HepG2 (cell line): ENCODE results near the gene TBCD. TPM values are rescaled to one million over a fixed set of nuclear protein-coding genes. Genes with fewer than 3 reads are reported as not detected.

Experiments used
- ATAC-seq: fragments of 200-7000 bp; cut with Tn5 transposase; 3 replicates; pipeline ENCODE4 v1.9.1; 2020; ENCODE audit warnings: mild to moderate bottlenecking, moderate library complexity
- BruUV-seq: library from RNA; stranded (reverse); fragments of 400-500 nt; replicated peaks from 2 replicates; lab custom pipeline; 2021; lab: Mats Ljungman, UMichigan
- CTCF ChIA-PET: fragments of 300-600 bp; formaldehyde crosslinking; extraction: SDS; loops from one replicate; lab custom pipeline; 2021; ENCODE audit warnings: low total read pairs, inconsistent platforms, low intra/inter-chr PET ratio; lab: Yijun Ruan, JAX
- POLR2A ChIA-PET: fragments of 350-600 bp; sonication (Branson Sonifier 250); formaldehyde crosslinking; loops from one replicate; lab custom pipeline; 2020; ENCODE audit warnings: antibody characterized with exemption, inconsistent platforms; lab: Yijun Ruan, JAX
- DNase-seq: peaks from one replicate; pipeline ENCODE4 v3.0.0-alpha.2; 2015; ENCODE audit warnings: low spot score
- FAIRE-seq: peaks from 3 replicates; lab custom pipeline; 2011; peaks lifted over from hg19 to GRCh38; lab: Jason Lieb, UNC
- H2AFZ ChIP-seq: one replicate; pipeline ENCODE4 v1.6.1; 2011; ENCODE audit warnings: low read length, inconsistent platforms
- H3K27ac ChIP-seq: fragments of 300-600 bp; 3 replicates; pipeline ENCODE4 v1.8.0; 2011; ENCODE audit warnings: mixed run types, mild to moderate bottlenecking, mixed read lengths, low read length, inconsistent platforms; ENCODE audit not compliant: insufficient read depth; ENCODE audit errors: extremely low read length
- H3K27me3 ChIP-seq, 2 experiments: fragments of 200-600 bp in 1 of 2; 2 replicates in 1 of 2; 3 replicates in 1 of 2; pipeline versions ENCODE4 v1.6.0 to v1.8.0; 2011; ENCODE audit warnings: low read length in 2 of 2, mild to moderate bottlenecking in 2 of 2, moderate library complexity in 2 of 2, inconsistent platforms in 1 of 2; ENCODE audit not compliant: insufficient read depth in 2 of 2, control insufficient read depth in 1 of 2
- H3K36me3 ChIP-seq, 2 experiments: fragments of 200-600 bp in 1 of 2; replicated peaks in 1 of 2; 2 replicates in 1 of 2; 3 replicates in 1 of 2; pipeline versions ENCODE4 v1.5.1 to v1.8.0; 2011; ENCODE audit warnings: low read length in 2 of 2, inconsistent platforms in 1 of 2; ENCODE audit not compliant: insufficient read depth in 2 of 2, control insufficient read depth in 1 of 2
- H3K4me1 ChIP-seq: 2 replicates; pipeline ENCODE4 v1.5.1; 2012; ENCODE audit warnings: low read length, inconsistent platforms; ENCODE audit not compliant: insufficient read depth
- H3K4me2 ChIP-seq: 2 replicates; pipeline ENCODE4 v1.6.0; 2011; ENCODE audit warnings: low read depth, low read length, inconsistent platforms
- H3K4me3 ChIP-seq, 3 experiments: fragments of 200-600 bp in 1 of 3; sonication (generic), shearing (Covaris generic) in 1 of 3; replicated peaks in 1 of 3; 2 replicates each; pipeline ENCODE4 v1.5.1; 2011 to 2016; ENCODE audit warnings: low read length in 3 of 3, inconsistent platforms in 2 of 3, low read depth in 2 of 3, mild to moderate bottlenecking in 2 of 3, control low read depth in 1 of 3, mixed read lengths in 1 of 3; ENCODE audit not compliant: insufficient read depth in 1 of 3
- H3K79me2 ChIP-seq: one replicate; pipeline ENCODE4 v1.6.1; 2011; ENCODE audit warnings: low read length, inconsistent platforms; ENCODE audit not compliant: insufficient read depth
- H3K9ac ChIP-seq: 2 replicates; pipeline ENCODE4 v1.6.0; 2011; ENCODE audit warnings: mild to moderate bottlenecking, low read depth, low read length, inconsistent platforms; ENCODE audit not compliant: insufficient read depth
- H3K9me3 ChIP-seq: 2 replicates; pipeline ENCODE4 v1.5.1; 2012; ENCODE audit warnings: mild to moderate bottlenecking, low read length
- H4K20me1 ChIP-seq: 2 replicates; pipeline ENCODE4 v1.6.0; 2011; ENCODE audit warnings: inconsistent platforms, mild to moderate bottlenecking, low read length, moderate library complexity; ENCODE audit not compliant: insufficient read depth
- AGO2 ChIP-seq: fragments of 200-400 bp; formaldehyde crosslinking; optimal IDR thresholded peaks from 2 replicates; pipeline ENCODE3; 2017; ENCODE audit warnings: mild to moderate bottlenecking, low read depth, low read length, moderate library complexity
- HMG20B ChIP-seq: conservative IDR thresholded peaks from 2 replicates; pipeline ENCODE4 v1.6.1; 2016; ENCODE audit warnings: missing genetic modification reagents, missing compliant biosample characterization
- MED13 ChIP-seq: sonication (generic); formaldehyde crosslinking; IDR thresholded peaks from 2 replicates; pipeline ENCODE4 v1.5.0; 2020; ENCODE audit warnings: missing genetic modification reagents
- PHF8 ChIP-seq: sonication (generic); formaldehyde crosslinking; IDR thresholded peaks from 2 replicates; pipeline ENCODE4 v1.5.0; 2020; ENCODE audit warnings: missing genetic modification reagents
- TP53 ChIP-seq: sonication (generic); formaldehyde crosslinking; conservative IDR thresholded peaks from 2 replicates; pipeline ENCODE4 v1.4.0; 2020; ENCODE audit warnings: missing genetic modification reagents
- ZNF205 ChIP-seq: IDR thresholded peaks from 2 replicates; pipeline ENCODE4 v1.6.1; 2018; ENCODE audit warnings: missing biosample characterization, missing genetic modification reagents
- ZNF329 ChIP-seq: sonication (generic); formaldehyde crosslinking; IDR thresholded peaks from 2 replicates; pipeline ENCODE4 v1.9.0; 2021; ENCODE audit warnings: low read depth, mild to moderate bottlenecking, missing genetic modification reagents
- ZNF598 ChIP-seq: sonication (generic); formaldehyde crosslinking; IDR thresholded peaks from 2 replicates; pipeline ENCODE4 v1.5.1; 2020; ENCODE audit warnings: mild to moderate bottlenecking, missing genetic modification reagents, borderline replicate concordance
- WGBS: methylation state at CpG from one replicate; pipeline ENCODE4 v1.1.6; 2017; ENCODE audit warnings: low lambda C conversion rate; 5-methylcytosine and 5-hydroxymethylcytosine counted together
- in situ Hi-C: cut with HindIII; loops from 2 replicates; pipeline ENCODE4 v1.10.0; 2017; ENCODE audit warnings: low pct_unique_long_range_greater_than_20kb; ENCODE audit not compliant: extremely low pct_ligation_motif_present
- intact Hi-C: fragments of 100-400 bp; cut with micrococcal nuclease; formaldehyde crosslinking; loops from one replicate; pipeline ENCODE4 v1.10.0; 2022; ENCODE audit not compliant: unreplicated experiment
- polyA plus RNA-seq, 8 experiments: library from polyadenylated mRNA; depleted of rRNA in 3 of 8; stranded (reverse) in 7 of 8; unstranded in 1 of 8; fragments of >200 nt; fragmentation: Illumina TruSeq in 4 of 8; extraction: Trizol in 4 of 8; gene quantifications; 2 replicates each; pipeline versions ENCODE4 v1.2.1 to v1.2.3, GENCODE V29; 2011 to 2016; ENCODE audit warnings: low read depth in 4 of 8, missing spikeins in 1 of 8, mixed read lengths in 1 of 8; ENCODE audit not compliant: insufficient read depth in 1 of 8
- total RNA-seq, 5 experiments: library from RNA; depleted of rRNA; stranded (reverse); fragments of >200 nt; fragmentation: Illumina TruSeq; extraction: Trizol; gene quantifications; 2 replicates each; pipeline ENCODE4 v1.2.3, GENCODE V29; 2016; ENCODE audit warnings: low read depth in 1 of 5
- TF ChIP-seq, protein P1 (sequence below): sonication (generic); formaldehyde crosslinking; IDR thresholded peaks from 2 replicates; pipeline ENCODE4 v1.5.1; 2020; ENCODE audit warnings: missing genetic modification reagents, mild to moderate bottlenecking, borderline replicate concordance

TBCD gene
- total and polyA plus RNA-seq, 2 of the 13 experiments (the other 11 are each of a cell fraction or from before 2014, with no cell fraction given), result 33.9 to 54.8 TPM

DNA sequence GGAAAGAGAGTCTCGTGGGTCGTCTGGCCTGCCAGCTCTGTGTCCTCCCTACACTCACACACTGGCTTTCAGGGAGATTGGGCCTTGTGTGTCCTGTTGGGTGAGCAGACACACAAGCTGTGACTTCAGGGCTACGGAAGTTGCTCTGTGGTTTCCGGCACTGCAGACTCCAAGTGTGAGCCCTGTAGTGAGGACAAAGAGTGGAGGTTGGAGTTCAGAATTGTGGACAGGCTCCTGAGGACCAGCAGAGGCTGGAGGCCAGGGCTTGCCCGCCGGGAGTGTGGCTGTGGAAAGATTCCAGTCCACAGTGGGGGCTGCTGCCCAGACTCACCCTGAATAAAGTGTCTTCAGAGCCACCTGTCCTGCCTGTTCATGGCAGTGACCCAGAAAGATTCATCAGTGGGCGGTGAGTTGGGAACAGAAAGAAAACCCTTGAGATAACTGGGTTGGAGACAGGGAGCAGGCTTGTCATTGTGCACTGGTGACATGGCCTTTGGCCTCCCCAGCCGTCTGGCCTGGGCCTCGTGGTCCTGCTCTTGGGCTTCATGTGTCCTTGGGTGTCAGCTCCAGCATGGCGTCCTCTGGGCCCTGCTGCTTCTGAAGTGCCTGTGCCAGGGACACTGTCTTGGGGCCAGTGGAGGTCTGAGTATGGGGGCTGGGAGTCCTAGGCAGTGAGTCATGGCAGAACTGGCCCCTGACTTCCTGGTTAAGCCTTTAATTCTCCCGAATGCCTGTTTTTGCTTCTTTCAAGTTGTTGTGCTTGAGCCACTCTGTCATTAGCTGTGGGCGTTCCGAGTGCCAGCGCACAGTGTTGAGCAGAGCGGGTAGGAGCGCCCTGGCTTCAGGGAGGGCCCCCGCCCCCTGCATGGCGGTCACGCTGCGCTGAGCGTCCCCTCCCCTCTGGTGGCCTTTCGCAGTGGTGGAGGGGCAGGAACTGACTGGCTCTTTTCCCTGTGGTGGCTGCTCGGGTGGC, 107.9 kb downstream of the TBCD start (continued):
- TF ChIP-seq HMG20B (CRISPR knock-in tag) (no peak), ZNF598 (no peak), MED13 (CRISPR knock-in tag) (no peak)
- TF ChIP-seq, protein P1, sequence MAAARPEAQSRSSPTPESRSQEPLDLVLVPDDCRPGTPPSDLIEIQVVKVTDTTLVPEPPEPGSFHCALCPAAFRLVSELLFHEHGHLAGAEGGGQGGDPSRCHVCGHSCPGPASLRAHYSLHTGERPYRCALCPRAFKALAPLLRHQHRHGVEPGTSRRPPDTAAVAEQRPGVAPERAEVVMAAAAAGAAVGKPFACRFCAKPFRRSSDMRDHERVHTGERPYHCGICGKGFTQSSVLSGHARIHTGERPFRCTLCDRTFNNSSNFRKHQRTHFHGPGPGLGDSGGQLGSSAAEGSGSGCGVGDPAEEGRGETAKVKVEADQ (CRISPR knock-in tag), result no peak

- in situ Hi-C loops (no loop called here), intact Hi-C loops (no loop called here)
- H3K27me3 ChIP-seq, result no peaks in the 10 kb centered on the region
- WGBS, result 93% methylated on average over 33 of the region's 42 CpGs
- ATAC-seq (no peak), FAIRE-seq (no peak), DNase-seq (no peak)
- H4K20me1 ChIP-seq, result no peaks in the 10 kb centered on the region
- H3K4me1 ChIP-seq, result peaks cover 17% of the 10 kb centered on the region
- no peak overlapping the region for H3K4me2 ChIP-seq
- H3K79me2 ChIP-seq, result no peaks in the 10 kb centered on the region
- no peak; the same call in 1 of the 2 replicates for TF ChIP-seq PHF8 (CRISPR knock-in tag)
- TF ChIP-seq AGO2, result peak; percentile 24
- TF ChIP-seq ZNF329 (CRISPR knock-in tag), result no peak
- no peak for TF ChIP-seq TP53 (CRISPR knock-in tag)
- no peak for TF ChIP-seq ZNF205 (CRISPR knock-in tag)
- no peak overlapping the region for H3K9ac ChIP-seq
- no TSS peak for BruUV-seq
- H3K9me3 ChIP-seq, result no peaks in the 10 kb centered on the region
- no peak overlapping the region for H3K27ac ChIP-seq
- CTCF ChIA-PET, result no interaction called here
- no peak overlapping the region for H2AFZ ChIP-seq
- H3K36me3 ChIP-seq, result no peaks in the 10 kb centered on the region
- no peak overlapping the region for H3K4me3 ChIP-seq
- POLR2A ChIA-PET, result no interaction called here
Measured at GRCh38 chr17:82860606-82861392, 108.9 kb downstream of the TBCD start.
